ENCODE data around the gene BLOC1S4.

BLOC1S4 gene

GRCh38 chr4:6765703-6766102 lies 49.7 kb downstream of the BLOC1S4 start:
- Histone ChIP-seq H3K9me3 (ENCODE audit: insufficient read depth, low read length) (no peaks in the 10 kb centered on the region), H3K4me2 (ENCODE audit: low read depth, low read length, poor library complexity, severe bottlenecking) (no peak overlapping the region), H3K9ac (ENCODE audit: low read length) (no peak overlapping the region), H3K36me3 (ENCODE audit: low read length) (no peaks in the 10 kb centered on the region), H3K27me3 (ENCODE audit: low read length) (no peaks in the 10 kb centered on the region), H3K79me2 (ENCODE audit: insufficient read depth, low read length) (no peaks in the 10 kb centered on the region), H2AFZ (ENCODE audit: low read depth, low read length, severe bottlenecking) (no peak overlapping the region), H3K4me3 (ENCODE audit: insufficient read depth, low read length, poor library complexity, severe bottlenecking) (no peak overlapping the region), H3F3A (ENCODE audit: insufficient read depth) (no peaks in the 10 kb centered on the region), H3K9me2 (replicated peaks; ENCODE audit: insufficient read depth, low read length) (no peaks in the 10 kb centered on the region), H3K27ac (ENCODE audit: low read depth, low read length) (no peak overlapping the region), H4K20me1 (ENCODE audit: low read depth, low read length) (no peaks in the 10 kb centered on the region)
- TF ChIP-seq EZH2phosphoT487 (conservative IDR thresholded peaks at IDR 0.05; ENCODE audit: low read length) = no peak
- TF ChIP-seq CTCF (IDR thresholded peaks at IDR 0.05; ENCODE audit: insufficient read depth, low read length, poor library complexity, severe bottlenecking) = no peak

All from SU-DHL-6 (cell line).